ENCODE measurements around the gene PON1. TPM values are rescaled to one million over a fixed set of nuclear protein-coding genes. Genes with fewer than 3 reads are reported as not detected.
A peak's percentile ranks its signal among the peaks of the same experiment; 100 is the strongest.

The PON1 gene
- total and polyA plus RNA-seq, 2 of the 8 experiments (the other 6 are each of a cell fraction or from before 2014, with no cell fraction given) = not detected

GRCh38 chr7:95267754-95268153 is 56.6 kb downstream of the PON1 start:
- H3K23ac ChIP-seq (ENCODE audit: insufficient read length) = no peak overlapping the region
- H2BK20ac ChIP-seq (ENCODE audit: low read length) = no peak overlapping the region
- H3K18ac ChIP-seq (ENCODE audit: extremely low read depth, low read length) = no peak overlapping the region
- H2BK15ac ChIP-seq (ENCODE audit: low read length) = no peak overlapping the region
- H3K9me3 ChIP-seq (ENCODE audit: insufficient read depth in 2 of 2, low read depth in 1 of 2, low read length in 1 of 2) = no peaks in the 10 kb centered on the region
- H3K9ac ChIP-seq (replicated peaks in 1 of 4; ENCODE audit: extremely low read depth in 1 of 4, low read depth in 3 of 4, low read length in 3 of 4) = no peak overlapping the region
- H2BK120ac ChIP-seq (replicated peaks; ENCODE audit: low read depth, low read length) = no peak overlapping the region
- WGBS, 2 experiments (ENCODE audit: extremely low coverage in 1 of 2, insufficient coverage in 1 of 2, insufficient read length in 1 of 2, insufficient replicate concordance in 2 of 2, low coverage in 1 of 2, low lambda C conversion rate in 2 of 2, missing lambda C conversion rate in 1 of 2) = 90% methylated on average over 2 of the region's 2 CpGs; no CpG with 5 or more reads in 1 of the 2 experiments
- no peak overlapping the region for H2BK5ac ChIP-seq (ENCODE audit: low read depth, low read length)
- H4K20me1 ChIP-seq (replicated peaks in 1 of 2; ENCODE audit: control insufficient read depth in 1 of 2, insufficient read depth in 2 of 2, low read length in 2 of 2) = no peaks in the 10 kb centered on the region
- H4K5ac ChIP-seq (ENCODE audit: insufficient read length, low read depth, low read length) = no peak overlapping the region
- DNase-seq (ENCODE audit: low read depth in 1 of 2, low spot score in 2 of 2) = no peak
- no peak overlapping the region for H2AFZ ChIP-seq (ENCODE audit: low read length)
- no peak overlapping the region for H4K91ac ChIP-seq (replicated peaks; ENCODE audit: insufficient read length, low read length)
- H3K4me3 ChIP-seq (ENCODE audit: extremely low read depth in 1 of 4, insufficient read depth in 2 of 4, low read depth in 3 of 4, low read length in 4 of 4) = no peak overlapping the region
- H3K4me2 ChIP-seq (ENCODE audit: insufficient read depth in 1 of 2, low read depth in 2 of 2, low read length in 2 of 2) = no peak overlapping the region
- FAIRE-seq = no peak
- H3K14ac ChIP-seq (ENCODE audit: insufficient read length) = no peak overlapping the region
- H3K23me2 ChIP-seq (ENCODE audit: low read depth, low read length) = no peaks in the 10 kb centered on the region
- no peaks in the 10 kb centered on the region for H3K27me3 ChIP-seq (replicated peaks in 1 of 4; ENCODE audit: control insufficient read depth in 3 of 4, extremely low read depth in 1 of 4, insufficient read depth in 3 of 4, low read length in 3 of 4)
- no peak overlapping the region for H2AK5ac ChIP-seq (ENCODE audit: low read depth, low read length)
- H3K79me2 ChIP-seq (ENCODE audit: control insufficient read depth in 1 of 2, insufficient read depth in 2 of 2, low read length in 2 of 2) = no peaks in the 10 kb centered on the region
- ChIA-PET CTCF (ENCODE audit: partially characterized antibody) (interaction anchor here (3.5 kb wide), 1 partner anchor 209 kb away, joined by 14 read pairs; no protein-coding TSS in a partner anchor), POLR2A (ENCODE audit: partially characterized antibody) (no interaction called here)
- no peaks in the 10 kb centered on the region for H3K79me1 ChIP-seq (ENCODE audit: low read depth, low read length)
- no peak overlapping the region for H4K8ac ChIP-seq (ENCODE audit: extremely low read depth, insufficient read depth, low read length)
- H3K56ac ChIP-seq (replicated peaks; ENCODE audit: insufficient read length, low read depth, low read length) = no peak overlapping the region
- no peak overlapping the region for H2BK12ac ChIP-seq (ENCODE audit: low read depth, low read length)
- H3K27ac ChIP-seq (ENCODE audit: low read depth, low read length) = no peak overlapping the region
- TF ChIP-seq MAFK (IDR thresholded peaks at IDR 0.05; ENCODE audit: low read depth, low read length) (0 out of 2 replicates have a peak, but pooled peaks have one; percentile 37), TAF1 (IDR thresholded peaks at IDR 0.05; ENCODE audit: low read depth, low read length) (no peak)
- peaks cover 0 to 3% (median 0%) of the 10 kb centered on the region in 4 experiments; a peak in 2 of 7 replicates for H3K4me1 ChIP-seq (replicated peaks in 1 of 4; ENCODE audit: control insufficient read depth in 3 of 4, insufficient read depth in 4 of 4, low read length in 3 of 4)
- peaks cover 0 to 3% (median 0%) of the 10 kb centered on the region in 4 experiments; a peak in 1 of 8 replicates for H3K36me3 ChIP-seq (ENCODE audit: control insufficient read depth in 2 of 4, insufficient read depth in 4 of 4, low read length in 3 of 4)
- no peak overlapping the region for H3K4ac ChIP-seq (replicated peaks; ENCODE audit: insufficient read length, low read depth, low read length)

Data from H1 (cell line).